GM18868 (cell line): ENCODE results near the gene HEPN1.
A peak's percentile ranks its signal among the peaks of the same experiment; 100 is the strongest.

Experiments
- ATAC-seq: cut with Tn5 transposase; IDR thresholded peaks from one replicate; pipeline ENCODE4 v1.9.1; 2021; ENCODE audit warnings: mild to moderate bottlenecking, moderate library complexity; ENCODE audit not compliant: unreplicated experiment

The HEPN1 gene

DNA sequence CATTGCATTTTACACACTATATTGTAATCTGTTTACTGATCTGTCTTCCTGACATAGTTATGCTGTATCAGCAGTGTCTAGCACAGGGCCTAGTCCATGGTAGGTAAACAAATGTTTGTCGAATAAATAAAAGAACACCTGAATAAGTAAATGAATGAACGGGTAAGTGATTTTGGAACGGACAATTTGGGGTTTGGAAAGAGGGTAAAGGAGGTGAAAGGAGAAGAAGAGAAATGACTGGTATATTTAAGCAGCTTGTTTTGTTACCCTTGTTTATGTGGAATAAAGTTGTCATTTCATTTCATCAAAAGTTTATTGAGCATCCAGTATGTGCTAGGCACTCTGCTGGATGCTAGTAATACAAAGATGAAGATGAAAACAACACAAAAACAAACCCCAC, at the start of gene HEPN1:
Gene HEPN1 (plus strand): TSS at position 301 of the 400 bp plus-strand sequence.
- ATAC-seq, result no peak

DNA sequence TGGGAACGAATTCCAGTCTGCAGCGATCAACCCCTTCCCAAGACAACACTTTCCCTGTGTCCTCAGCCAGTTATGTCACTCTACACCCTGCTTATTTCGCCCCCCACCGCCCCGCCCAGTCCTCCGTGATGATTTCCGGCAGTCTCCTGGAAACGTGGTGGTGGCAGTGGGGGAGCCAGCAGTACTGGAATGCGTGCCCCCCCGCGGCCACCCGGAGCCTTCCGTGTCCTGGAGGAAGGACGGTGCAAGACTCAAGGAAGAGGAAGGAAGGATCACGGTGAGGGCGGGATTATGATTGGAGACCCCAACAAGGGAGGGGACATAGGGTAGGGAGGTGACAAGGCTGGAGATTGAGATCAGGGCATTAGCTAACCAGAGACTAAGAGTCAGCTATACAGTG, 49.7 kb upstream of the HEPN1 start:
- no peak for ATAC-seq

DNA sequence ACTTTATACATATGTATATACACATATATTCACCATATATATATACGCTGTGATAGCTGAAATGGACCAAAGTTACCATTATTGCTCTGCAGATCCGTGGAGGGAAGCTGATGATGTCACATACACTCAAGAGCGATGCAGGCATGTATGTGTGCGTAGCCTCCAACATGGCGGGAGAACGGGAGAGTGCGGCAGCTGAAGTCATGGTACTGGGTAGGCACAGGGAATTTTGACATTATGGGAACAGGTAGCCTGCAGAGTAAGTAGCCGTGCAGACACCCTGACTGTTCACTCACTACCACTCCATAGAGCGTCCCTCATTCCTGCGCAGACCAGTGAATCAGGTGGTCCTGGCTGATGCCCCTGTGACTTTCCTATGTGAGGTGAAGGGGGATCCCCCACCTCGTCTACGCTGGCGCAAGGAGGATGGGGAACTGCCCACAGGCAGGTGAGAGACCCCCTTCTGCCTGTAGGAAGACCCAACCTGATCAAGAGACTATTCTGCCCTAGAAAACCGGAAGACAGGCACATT, 49.1 kb upstream of the HEPN1 start:
- no peak for ATAC-seq

DNA sequence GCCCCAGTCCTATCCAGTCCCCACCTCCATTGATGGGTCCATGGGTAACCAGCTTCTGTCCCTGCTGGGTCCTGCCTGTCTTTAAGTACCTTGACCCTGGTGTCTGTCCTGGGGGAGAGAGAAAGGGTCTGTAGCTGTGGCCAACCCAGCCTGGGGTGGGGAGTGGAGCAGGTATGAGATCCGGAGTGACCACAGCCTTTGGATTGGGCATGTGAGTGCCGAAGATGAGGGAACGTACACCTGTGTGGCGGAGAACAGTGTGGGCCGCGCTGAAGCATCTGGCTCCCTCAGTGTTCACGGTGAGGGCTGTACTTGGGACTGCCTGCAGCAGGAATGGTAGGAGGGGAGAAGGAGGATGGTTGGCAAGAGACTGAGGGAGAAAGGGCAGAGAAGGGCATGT, 48.6 kb upstream of the HEPN1 start:
- ATAC-seq, result no peak

DNA sequence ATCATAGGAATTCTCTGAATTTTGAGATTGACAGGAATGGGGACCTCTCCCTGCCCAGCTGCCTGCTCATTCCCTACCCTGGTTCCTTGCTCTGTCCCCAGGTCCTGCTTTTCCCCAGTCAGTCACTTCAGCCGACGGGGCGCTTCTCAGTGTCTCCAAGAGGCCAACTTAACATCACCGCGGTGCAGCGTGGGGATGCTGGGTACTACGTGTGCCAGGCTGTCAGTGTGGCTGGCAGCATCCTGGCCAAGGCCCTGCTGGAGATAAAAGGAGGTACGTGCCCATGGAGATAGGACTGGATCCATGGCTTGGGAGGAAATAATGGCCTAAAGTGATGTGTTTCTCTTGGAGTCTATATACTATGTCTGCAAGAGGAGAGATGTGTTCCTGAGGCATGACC, 46.8 kb upstream of the HEPN1 start:
- ATAC-seq, result no peak

DNA sequence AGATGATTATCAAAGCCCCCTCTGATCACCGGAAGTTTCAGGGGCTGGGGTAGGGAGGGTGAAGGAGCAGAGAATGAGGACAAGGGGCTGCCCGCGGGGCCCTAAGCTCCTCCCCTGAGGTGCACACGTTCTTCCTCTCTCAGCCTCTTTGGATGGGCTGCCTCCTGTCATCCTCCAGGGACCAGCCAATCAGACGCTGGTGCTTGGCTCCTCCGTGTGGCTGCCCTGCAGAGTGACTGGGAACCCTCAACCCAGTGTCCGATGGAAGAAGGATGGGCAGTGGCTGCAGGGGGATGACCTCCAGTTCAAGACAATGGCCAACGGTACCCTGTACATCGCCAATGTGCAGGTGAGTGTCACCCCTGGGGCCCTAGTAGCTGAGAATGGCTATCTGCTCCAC, 46.3 kb upstream of the HEPN1 start:
- no peak for ATAC-seq

DNA sequence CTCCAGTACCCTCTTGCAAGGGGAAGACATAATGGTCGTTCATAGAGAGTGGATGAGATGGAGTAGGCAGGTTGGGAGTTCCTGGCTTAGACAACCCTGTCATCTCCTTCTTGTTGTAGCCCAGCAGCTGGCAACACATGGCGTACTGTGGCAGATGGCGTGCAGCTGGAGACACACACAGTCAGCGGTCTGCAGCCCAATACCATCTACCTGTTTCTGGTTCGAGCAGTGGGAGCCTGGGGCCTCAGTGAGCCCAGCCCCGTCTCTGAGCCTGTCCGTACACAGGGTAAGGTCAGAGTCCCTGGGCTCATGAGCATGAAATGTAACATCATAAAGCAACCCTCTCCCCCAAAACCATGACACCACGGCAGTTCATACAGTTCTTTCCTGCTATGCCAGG, 45.1 kb upstream of the HEPN1 start:
- ATAC-seq, result no peak

DNA sequence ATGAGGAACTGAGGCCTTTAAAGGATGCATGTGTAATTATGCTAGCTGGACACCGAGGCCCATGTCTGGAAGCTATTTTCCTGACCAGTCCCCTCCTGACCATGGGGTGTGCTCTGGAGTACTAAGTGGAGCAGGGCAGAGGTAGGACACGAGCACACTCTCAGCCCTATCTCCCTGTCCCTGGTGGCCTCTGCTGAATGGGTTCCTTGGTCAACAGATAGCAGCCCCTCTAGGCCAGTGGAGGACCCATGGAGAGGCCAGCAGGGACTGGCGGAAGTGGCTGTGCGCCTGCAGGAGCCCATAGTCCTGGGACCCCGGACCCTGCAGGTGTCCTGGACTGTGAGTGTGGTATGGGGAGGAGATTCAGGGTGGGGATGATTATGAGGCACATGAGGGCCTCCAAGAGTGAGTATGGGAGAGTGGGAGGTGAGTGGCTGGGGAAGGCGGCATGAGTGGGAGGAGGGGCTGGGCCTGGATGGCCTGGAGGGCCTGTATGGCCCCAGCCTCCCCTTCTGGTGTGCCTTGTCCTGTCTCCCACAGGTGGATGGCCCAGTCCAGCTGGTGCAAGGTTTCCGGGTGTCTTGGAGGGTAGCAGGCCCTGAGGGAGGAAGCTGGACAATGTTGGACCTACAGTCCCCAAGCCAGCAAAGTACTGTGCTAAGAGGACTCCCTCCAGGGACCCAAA, 44.3 kb upstream of the HEPN1 start:
- ATAC-seq, result no peak

DNA sequence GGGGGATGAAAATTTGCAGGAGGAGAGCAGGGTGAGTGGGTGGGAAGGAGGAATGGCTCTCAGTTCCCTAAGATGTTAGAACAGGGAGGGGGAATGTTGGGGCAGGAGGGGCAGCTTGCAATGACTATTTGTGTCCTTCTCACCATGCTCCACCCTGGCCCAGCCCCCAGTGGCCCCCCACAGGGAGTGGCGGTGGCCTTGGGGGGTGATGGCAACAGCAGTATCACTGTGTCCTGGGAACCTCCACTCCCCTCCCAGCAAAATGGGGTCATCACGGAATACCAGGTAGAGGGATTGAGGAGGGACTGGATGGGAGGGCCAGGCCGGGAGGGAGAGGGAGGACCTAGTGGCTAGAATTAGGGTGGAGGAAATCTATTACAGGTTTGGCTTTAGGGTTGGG, 43.6 kb upstream of the HEPN1 start:
- ATAC-seq, result no peak

DNA sequence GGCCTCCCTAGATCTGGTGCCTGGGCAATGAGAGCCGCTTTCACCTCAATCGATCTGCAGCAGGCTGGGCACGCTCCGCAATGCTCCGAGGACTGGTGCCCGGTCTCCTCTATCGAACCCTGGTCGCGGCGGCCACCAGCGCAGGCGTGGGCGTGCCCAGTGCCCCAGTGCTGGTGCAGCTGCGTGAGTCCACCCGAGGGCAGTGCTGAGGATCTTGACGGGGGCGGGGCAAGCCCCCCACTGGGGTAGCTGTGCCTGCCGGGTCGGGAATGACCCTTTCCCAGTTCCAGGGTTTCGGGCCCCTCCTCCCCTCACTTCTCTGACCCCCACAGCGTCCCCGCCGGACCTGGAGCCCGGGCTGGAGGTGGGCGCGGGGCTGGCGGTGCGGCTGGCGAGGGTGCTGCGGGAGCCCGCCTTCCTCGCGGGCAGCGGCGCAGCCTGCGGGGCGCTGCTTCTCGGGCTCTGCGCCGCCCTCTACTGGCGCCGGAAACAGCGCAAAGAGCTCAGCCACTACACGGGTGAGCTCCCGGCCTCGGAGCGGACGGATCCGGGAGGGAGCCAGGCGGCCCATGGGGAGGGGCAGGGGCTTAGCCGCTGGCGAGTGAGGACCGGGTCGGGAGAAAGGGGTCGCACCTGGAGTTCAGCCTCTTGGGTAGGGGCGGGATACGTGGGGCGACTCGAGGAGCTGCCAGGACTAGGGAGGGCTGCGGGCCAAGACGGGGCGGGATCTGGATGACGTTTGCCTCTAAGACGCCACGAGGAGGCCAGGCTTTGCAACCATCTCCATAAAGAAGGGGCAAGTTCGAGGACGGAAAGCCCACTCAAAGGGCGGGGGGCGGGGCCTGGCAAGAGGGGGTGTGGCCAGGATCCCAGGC, 42.9 kb upstream of the HEPN1 start:
- ATAC-seq, result peak; percentile 93

DNA sequence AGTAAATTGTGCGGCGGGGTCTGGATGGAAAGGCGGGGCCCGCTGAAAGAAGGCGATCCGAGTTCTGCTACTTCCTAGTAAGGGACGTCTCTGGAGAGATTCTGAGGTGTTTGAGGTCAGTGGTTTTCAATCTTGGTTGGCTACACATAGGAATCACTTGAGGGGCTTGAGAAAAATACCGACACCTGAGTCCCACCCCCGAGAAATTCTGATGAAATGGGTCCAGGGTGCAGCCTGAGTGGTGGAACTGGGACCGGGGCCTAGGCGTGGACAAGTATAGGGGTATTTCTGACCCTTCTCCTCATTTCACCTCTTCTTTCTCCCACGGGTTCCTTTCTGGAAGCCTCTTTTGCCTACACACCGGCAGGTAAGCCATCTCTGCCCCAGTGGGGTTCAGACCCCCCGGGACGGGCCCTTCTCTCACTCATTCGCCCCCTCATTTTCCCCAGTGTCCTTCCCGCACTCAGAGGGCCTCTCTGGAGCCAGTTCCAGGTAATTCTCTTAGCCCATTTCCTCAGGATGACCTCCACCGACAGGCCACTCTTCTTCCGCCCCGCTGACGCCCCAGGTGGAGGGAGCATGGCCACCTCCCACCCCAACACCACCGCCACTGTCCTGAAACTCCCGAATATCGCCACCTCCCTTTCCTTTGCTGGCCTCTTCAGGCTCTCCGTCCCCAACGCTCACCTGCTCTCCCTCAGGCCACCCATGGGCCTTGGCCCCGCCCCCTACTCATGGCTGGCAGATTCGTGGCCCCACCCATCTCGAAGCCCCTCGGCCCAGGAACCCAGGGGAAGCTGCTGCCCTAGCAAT, 42.0 kb upstream of the HEPN1 start:
- no peak for ATAC-seq

DNA sequence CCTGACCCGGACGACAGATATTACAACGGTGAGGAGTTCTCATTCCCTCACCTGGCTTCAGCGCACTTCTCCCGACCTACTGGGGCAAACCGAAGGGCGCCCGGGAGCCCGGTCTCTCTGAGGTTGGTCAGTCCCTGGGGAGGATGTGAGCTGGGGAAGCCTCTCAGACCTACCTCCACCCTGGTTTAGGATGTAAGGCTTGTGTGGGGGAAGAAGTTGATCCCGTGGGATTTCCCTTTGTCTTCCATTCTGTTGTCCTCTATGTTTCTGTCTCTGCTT, 41.5 kb upstream of the HEPN1 start:
- ATAC-seq, result no peak

DNA sequence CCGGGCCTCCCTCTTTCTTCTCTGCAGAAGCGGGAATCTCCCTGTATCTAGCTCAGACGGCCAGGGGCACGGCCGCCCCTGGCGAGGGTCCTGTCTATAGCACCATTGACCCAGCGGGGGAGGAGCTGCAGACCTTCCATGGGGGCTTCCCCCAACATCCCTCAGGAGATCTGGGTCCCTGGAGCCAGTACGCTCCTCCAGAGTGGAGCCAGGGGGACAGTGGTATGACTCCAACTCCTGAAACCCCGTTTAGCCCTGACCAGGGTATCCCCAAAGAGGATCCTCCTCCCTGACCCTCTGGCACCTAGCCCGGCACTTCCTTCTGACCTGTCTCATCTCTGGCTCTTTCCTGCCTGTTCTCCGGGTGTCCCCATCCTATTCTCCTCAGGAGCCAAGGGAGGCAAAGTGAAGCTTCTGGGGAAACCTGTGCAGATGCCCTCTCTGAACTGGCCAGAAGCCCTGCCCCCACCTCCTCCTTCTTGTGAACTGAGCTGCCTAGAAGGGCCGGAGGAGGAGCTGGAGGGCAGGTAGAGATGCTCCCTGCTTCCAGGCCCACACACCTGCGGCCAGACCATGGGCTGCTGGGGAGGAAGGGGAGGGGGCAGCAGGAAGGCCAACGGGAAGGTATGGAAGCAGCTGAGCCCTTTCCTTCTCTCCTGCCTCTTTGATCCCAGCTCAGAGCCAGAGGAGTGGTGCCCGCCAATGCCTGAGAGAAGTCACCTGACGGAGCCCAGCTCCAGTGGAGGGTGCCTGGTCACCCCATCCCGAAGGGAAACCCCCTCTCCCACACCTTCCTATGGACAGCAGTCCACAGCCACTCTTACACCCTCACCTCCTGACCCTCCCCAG, 40.9 kb upstream of the HEPN1 start:
- no peak for ATAC-seq

DNA sequence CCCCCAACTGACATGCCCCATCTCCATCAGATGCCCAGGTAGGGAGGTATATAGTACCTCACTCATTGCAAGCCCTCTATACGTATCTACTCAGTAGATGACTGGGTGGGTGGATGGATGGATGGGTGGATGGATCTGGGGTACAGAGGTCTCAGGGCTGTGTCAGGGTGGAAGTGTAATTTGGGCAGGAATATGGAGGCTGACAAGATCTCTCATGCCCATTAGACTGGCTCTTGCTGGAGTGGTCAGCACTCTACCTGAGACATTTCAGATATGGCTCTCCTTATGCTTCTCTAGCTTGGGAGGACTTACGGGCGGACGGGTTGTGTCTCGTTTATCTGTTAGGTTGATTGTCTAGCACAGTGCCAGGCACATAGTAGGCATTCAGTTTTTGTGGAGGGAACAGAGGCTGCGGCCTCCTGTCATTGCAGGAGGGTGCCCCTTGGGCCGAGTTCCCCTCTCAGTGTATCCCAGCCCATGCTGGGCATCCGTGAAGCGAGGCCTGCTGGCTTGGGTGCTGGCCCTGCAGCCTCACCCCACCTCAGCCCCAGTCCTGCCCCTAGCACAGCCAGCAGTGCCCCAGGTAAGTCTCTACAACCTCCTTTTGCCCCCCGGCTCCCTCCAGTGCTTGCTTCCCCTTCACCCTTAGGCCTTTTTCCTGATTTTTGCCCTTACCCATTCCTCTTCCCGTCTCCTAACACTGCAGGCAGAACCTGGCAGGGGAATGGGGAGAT, 40.1 kb upstream of the HEPN1 start:
- no peak for ATAC-seq

DNA sequence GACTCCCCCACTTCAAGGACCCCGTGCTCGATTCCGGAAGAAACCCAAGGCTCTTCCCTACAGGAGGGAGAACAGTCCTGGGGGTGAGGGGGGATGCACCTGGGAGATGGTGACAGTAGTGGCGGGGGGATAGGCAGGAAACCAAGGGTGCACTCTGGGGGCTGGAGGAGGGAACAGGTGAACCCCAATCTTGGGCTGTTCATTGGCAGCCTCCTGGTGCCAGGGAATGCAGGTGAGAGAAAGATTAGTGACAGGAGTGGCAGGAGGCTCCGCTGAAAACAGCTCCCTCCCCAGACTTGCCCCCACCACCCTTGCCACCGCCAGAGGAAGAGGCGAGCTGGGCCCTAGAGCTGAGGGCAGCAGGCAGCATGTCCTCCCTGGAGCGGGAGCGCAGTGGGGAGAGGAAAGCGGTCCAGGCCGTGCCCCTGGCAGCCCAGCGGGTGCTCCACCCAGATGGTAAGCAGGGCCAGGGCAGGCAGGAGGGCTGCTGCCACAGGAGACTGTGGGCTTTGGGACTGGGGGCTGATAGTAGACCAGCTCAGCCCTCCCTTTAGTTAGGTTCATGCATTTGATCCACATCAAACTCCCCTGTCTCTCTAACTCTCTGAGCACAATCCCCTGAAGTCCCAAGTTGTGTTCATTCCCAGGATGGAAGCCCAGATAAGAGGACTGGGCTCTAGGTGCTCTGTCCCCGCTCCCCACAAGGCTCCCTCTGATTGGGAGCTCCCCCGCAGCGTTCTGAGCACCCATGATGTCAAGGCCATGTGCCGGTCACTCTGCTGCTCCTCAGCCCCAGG, 39.4 kb upstream of the HEPN1 start:
- ATAC-seq, result no peak

DNA sequence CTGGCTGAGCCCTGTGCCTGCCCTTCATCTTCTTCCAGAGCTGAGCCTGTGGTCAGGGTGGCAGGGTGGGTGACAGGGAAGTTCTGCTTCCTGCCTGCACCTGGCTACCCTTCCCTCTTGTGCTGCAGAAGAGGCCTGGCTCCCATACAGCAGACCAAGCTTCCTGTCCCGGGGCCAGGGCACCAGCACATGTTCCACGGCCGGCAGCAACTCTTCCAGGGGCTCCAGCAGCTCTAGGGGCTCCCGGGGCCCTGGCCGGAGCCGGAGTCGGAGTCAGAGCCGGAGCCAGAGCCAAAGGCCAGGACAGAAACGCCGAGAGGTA, 38.8 kb upstream of the HEPN1 start:
- no peak for ATAC-seq

DNA sequence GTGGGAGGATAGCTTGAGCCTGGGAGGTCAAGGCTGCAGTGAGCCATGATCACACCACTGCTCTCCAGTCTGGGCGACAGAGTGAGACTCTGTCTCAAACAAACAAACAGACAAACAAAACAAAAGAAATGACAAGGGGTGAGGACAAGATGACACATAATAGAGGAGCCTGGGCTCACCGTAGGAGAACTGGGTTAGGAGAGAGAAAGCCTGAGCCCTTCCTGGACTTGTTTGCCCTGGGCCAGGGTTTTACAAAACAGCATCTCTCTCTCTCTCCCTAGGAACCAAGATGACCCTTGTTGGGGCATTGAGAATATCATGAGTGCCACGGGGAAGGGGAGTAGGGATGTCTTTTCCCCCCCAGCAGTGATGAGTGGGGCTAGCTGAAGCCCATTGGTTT, 38.1 kb upstream of the HEPN1 start:
- no peak for ATAC-seq

DNA sequence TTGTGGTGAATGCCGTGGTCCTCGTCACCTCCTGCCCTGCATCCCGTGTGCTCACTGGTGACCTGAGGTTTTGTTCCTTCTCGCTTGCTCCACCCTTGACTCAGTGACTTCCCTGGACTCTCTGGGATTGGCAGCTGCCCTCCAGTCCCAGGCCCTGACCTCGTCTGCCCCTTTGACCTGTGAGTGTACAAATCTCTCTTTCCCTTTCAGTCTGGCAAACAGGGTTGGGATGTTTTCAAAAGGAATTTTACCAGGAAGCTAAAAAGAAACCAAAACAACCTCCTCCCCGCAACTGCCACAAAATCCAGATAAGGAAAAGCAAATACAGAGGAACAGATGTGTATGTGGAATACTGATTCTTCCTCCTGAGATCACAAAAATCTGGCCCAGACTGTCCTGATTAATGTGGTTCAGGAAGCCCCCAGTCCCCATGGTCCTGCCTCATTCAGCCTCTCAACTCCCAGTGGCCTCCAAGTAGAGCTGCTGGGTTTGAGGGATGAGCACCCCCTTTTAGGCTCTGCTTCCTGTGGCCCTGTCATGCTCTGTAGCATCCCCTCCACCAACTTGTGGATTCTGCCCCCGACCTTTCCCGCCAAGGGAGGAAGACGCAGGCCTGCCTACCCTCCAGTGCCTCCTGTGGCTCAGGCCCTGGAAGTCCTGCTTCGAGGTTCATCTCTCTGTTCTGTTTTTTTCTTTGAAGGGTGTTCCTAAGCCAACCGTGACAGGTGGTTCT, 36.5 kb upstream of the HEPN1 start:
- ATAC-seq, result no peak

DNA sequence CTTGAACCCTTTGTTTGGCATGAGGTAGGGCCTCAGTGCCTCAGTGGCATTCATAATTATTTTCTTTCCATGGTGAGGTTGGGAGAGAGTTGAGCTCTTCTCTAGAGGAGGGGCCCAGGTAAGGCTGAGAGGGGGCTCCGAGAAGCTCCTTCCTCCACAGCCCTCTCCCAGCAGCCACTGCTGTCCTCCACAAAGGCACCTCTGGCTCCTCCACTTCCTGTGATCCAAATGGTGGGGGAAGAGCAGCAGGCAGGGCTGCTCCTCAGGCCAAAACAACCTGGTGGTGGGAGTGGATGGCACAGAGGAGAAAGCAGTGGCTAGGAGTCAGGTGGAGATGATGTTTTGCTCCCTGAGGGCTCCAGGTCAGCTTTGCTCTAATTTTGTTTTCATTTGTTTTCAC, 34.7 kb upstream of the HEPN1 start:
- no peak for ATAC-seq
